Endodermal cell (in vitro differentiated cells): ENCODE data around the gene RAX. TPM values are rescaled to one million over a fixed set of nuclear protein-coding genes. Genes with fewer than 3 reads are reported as not detected.

Source experiments
- DNase-seq: peaks from one replicate; pipeline ENCODE4 v3.0.0-alpha.2; 2017
- H3K27ac ChIP-seq: 2 replicates; pipeline ENCODE4 v1.5.1; 2013; ENCODE audit warnings: mild to moderate bottlenecking, low read depth, low read length, moderate library complexity
- H3K27me3 ChIP-seq: 2 replicates; pipeline ENCODE4 v1.6.1; 2013; ENCODE audit warnings: mild to moderate bottlenecking, low read length, moderate library complexity; ENCODE audit not compliant: insufficient read depth, control insufficient read depth, poor library complexity, severe bottlenecking
- H3K36me3 ChIP-seq: 2 replicates; pipeline ENCODE4 v1.7.0; 2013; ENCODE audit warnings: mild to moderate bottlenecking, low read length, moderate library complexity; ENCODE audit not compliant: control insufficient read depth, insufficient read depth
- H3K4me1 ChIP-seq: one replicate; pipeline ENCODE4 v1.7.0; 2013; ENCODE audit warnings: low read length; ENCODE audit not compliant: control insufficient read depth, insufficient read depth
- H3K4me3 ChIP-seq: 2 replicates; pipeline ENCODE4 v1.5.1; 2013; ENCODE audit warnings: mild to moderate bottlenecking, low read length, moderate library complexity
- H3K9ac ChIP-seq: 2 replicates; pipeline ENCODE4 v1.6.1; 2013; ENCODE audit warnings: mild to moderate bottlenecking, low read length, moderate library complexity; ENCODE audit not compliant: poor library complexity, severe bottlenecking; ENCODE audit errors: extremely low read depth
- H3K9me3 ChIP-seq: 2 replicates; pipeline ENCODE4 v1.6.1; 2013; ENCODE audit warnings: mild to moderate bottlenecking, low read length, moderate library complexity; ENCODE audit not compliant: control insufficient read depth
- H3K27ac Mint-ChIP-seq: 2 replicates; pipeline ENCODE4 v1.8.0; 2020; ENCODE audit warnings: mixed read lengths
- H3K27me3 Mint-ChIP-seq: 2 replicates; pipeline ENCODE4 v1.8.0; 2021; ENCODE audit warnings: mild to moderate bottlenecking, mixed read lengths; ENCODE audit not compliant: insufficient read depth
- H3K36me3 Mint-ChIP-seq: 2 replicates; pipeline ENCODE4 v1.8.0; 2020; ENCODE audit warnings: low read depth, mixed read lengths
- H3K4me1 Mint-ChIP-seq: 2 replicates; pipeline ENCODE4 v1.8.0; 2020; ENCODE audit warnings: mixed read lengths
- H3K4me3 Mint-ChIP-seq: 2 replicates; pipeline ENCODE4 v1.8.0; 2020; ENCODE audit warnings: mild to moderate bottlenecking, moderate library complexity, mixed read lengths
- H3K9me3 Mint-ChIP-seq: 2 replicates; pipeline ENCODE4 v1.8.0; 2020; ENCODE audit warnings: mild to moderate bottlenecking, mixed read lengths
- WGBS, 2 experiments: methylation state at CpG; one replicate each; pipeline versions ENCODE4 v1.1.5 to v1.1.7; 2013; ENCODE audit warnings: missing lambda C conversion rate in 2 of 2, mixed read lengths in 1 of 2; ENCODE audit not compliant: insufficient coverage in 1 of 2, insufficient read length in 1 of 2; 5-methylcytosine and 5-hydroxymethylcytosine counted together
- total RNA-seq, 2 donors: library from RNA; stranded (reverse); fragmentation: NEBNext Ultra II Directional in 1 of 2; extraction: Animal tissue kit (Norgen Biotek cat#: 25700) in 1 of 2; gene quantifications; 2 replicates in 1 of 2; 3 replicates in 1 of 2; pipeline ENCODE4 v1.2.1, GENCODE V29; 2021
- TF ChIP-seq, protein P1 (sequence below): fragments of 200-600 bp; sonication (generic); conservative IDR thresholded peaks from 2 replicates; pipeline ENCODE4 v1.5.0; 2021; ENCODE audit warnings: antibody characterized with exemption, mild to moderate bottlenecking

Gene RAX
- total RNA-seq, 2 donors from 2014 or later, result 0.18 TPM; not detected in 1

DNA sequence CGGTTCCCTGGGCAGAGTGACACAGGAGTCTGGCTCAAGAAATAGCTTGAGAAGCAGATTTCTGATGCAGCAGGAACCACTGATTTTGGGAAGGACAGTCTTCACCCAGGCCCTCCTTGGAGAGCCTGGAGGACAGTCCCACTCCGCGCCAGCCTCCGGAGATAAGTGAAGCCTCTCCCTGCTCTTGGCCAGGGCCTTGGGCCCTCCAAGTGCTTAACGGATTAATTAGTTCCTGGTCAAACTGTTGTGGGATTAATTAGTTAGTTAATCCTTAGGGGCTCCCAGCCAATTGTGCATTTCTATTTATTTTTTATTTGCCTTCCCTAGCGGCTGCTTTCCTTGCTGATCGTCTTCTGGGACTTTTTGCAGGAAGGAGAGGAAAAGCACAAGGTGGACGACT, 25.6 kb upstream of the RAX start:
- Mint-ChIP-seq H3K9me3 (no peaks in the 10 kb centered on the region), H3K27ac (no peak overlapping the region), H3K27me3 (peaks cover 49% of the 10 kb centered on the region), H3K36me3 (no peaks in the 10 kb centered on the region), H3K4me3 (no peak overlapping the region), H3K4me1 (peaks cover 2% of the 10 kb centered on the region)
- no peak for DNase-seq
- peaks cover 27% of the 10 kb centered on the region for H3K27me3 ChIP-seq
- 84 to 87% methylated on average over 3 to 8 of the region's 8 CpGs for WGBS, 2 experiments
- no peak overlapping the region for H3K9ac ChIP-seq
- H3K9me3 ChIP-seq, result no peaks in the 10 kb centered on the region
- no peak overlapping the region for H3K4me3 ChIP-seq
- no peaks in the 10 kb centered on the region for H3K36me3 ChIP-seq
- TF ChIP-seq, protein P1, sequence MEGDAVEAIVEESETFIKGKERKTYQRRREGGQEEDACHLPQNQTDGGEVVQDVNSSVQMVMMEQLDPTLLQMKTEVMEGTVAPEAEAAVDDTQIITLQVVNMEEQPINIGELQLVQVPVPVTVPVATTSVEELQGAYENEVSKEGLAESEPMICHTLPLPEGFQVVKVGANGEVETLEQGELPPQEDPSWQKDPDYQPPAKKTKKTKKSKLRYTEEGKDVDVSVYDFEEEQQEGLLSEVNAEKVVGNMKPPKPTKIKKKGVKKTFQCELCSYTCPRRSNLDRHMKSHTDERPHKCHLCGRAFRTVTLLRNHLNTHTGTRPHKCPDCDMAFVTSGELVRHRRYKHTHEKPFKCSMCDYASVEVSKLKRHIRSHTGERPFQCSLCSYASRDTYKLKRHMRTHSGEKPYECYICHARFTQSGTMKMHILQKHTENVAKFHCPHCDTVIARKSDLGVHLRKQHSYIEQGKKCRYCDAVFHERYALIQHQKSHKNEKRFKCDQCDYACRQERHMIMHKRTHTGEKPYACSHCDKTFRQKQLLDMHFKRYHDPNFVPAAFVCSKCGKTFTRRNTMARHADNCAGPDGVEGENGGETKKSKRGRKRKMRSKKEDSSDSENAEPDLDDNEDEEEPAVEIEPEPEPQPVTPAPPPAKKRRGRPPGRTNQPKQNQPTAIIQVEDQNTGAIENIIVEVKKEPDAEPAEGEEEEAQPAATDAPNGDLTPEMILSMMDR, result no peak
- no peaks in the 10 kb centered on the region for H3K4me1 ChIP-seq
- H3K27ac ChIP-seq, result no peak overlapping the region

DNA sequence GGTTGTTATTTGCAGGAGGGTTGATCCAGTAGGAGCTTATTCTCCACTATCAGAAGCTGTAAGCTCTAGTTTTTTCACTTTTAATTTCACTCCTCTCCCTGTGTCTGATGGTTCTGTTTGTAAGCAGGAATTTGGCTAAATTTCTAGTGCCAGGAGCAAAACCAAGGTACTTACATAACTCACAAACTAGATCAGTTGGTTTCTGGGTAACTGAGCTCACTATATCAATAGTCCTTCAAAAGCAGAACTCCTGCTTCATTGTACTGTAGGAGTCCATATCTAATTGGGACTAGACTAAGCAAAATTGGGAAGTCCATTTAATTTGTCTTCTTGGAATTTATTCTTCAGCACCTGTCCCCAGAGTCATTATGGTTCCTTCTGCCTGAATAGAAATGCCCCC, 20.1 kb upstream of the RAX start:
- Histone ChIP-seq H3K4me3 (no peak overlapping the region), H3K36me3 (no peaks in the 10 kb centered on the region), H3K27me3 (peaks cover 41% of the 10 kb centered on the region), H3K27ac (no peak overlapping the region), H3K4me1 (no peaks in the 10 kb centered on the region), H3K9ac (no peak overlapping the region), H3K9me3 (no peaks in the 10 kb centered on the region)
- peaks cover 54% of the 10 kb centered on the region for H3K27me3 Mint-ChIP-seq
- no peak for DNase-seq
- H3K4me3 Mint-ChIP-seq, result no peak overlapping the region
- no peak overlapping the region for H3K27ac Mint-ChIP-seq
- peaks cover 3% of the 10 kb centered on the region for H3K4me1 Mint-ChIP-seq
- H3K9me3 Mint-ChIP-seq, result no peaks in the 10 kb centered on the region
- TF ChIP-seq, protein P1, result no peak
- no peaks in the 10 kb centered on the region for H3K36me3 Mint-ChIP-seq

DNA sequence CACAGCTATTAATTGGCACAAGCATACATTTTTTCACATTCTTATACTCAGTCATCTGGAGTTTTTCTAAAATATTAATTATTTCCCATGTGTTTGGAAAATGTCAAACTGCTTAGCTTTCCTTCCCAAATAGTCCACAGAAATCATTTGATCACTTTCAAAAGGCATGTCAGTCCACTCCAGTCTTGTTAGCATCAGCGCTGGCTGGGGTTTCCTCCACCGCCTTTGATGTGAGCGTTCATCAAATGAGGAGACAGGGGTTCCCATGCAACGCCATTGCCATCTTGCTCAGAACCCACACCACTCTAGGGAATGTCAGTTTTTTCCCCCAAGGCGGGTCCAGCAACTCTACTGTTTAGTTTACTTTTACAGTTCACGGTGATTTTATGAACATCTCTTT, 13.1 kb upstream of the RAX start:
- H3K9me3 Mint-ChIP-seq, result no peaks in the 10 kb centered on the region
- H3K36me3 Mint-ChIP-seq, result no peaks in the 10 kb centered on the region
- Histone ChIP-seq H3K36me3 (no peaks in the 10 kb centered on the region), H3K9me3 (no peaks in the 10 kb centered on the region), H3K4me3 (no peak overlapping the region), H3K27ac (no peak overlapping the region), H3K27me3 (peaks cover 29% of the 10 kb centered on the region), H3K9ac (no peak overlapping the region), H3K4me1 (no peaks in the 10 kb centered on the region)
- no peaks in the 10 kb centered on the region for H3K4me1 Mint-ChIP-seq
- 86 to 91% methylated on average over 6 of the region's 6 CpGs for WGBS, 2 experiments
- no peak overlapping the region for H3K27ac Mint-ChIP-seq
- peaks cover 64% of the 10 kb centered on the region for H3K27me3 Mint-ChIP-seq
- no peak overlapping the region for H3K4me3 Mint-ChIP-seq
- TF ChIP-seq, protein P1, result no peak
- no peak for DNase-seq
